A549 (cell line): ENCODE data around the gene TBL1X. TPM values are rescaled to one million over a fixed set of nuclear protein-coding genes. Genes with fewer than 3 reads are reported as not detected.

Experiments
- ATAC-seq, 2 experiments: fragments of 200-7000 bp in 1 of 2; fragments of >200 bp in 1 of 2; cut with Nextera tagmentation in 1 of 2; cut with Tn5 transposase in 1 of 2; 3 replicates each; pipeline versions ENCODE4 v1.8.0 to v1.9.1; 2018 to 2020; ENCODE audit warnings: mild to moderate bottlenecking in 1 of 2, moderate library complexity in 1 of 2
- CTCF ChIA-PET: fragments of 300-600 bp; sonication (Branson Sonifier 250); formaldehyde crosslinking; extraction: SDS; loops from one replicate; lab custom pipeline; 2021; ENCODE audit warnings: antibody characterized with exemption, inconsistent platforms; lab: Yijun Ruan, JAX
- POLR2A ChIA-PET: fragments of 350-600 bp; formaldehyde crosslinking; extraction: SDS; loops from one replicate; lab custom pipeline; 2021; ENCODE audit warnings: antibody characterized with exemption, inconsistent platforms; lab: Yijun Ruan, JAX
- DNase-seq, 2 experiments: peaks; one replicate each; pipeline versions ENCODE4 v3.0.0 to v3.0.0-alpha.2; 2011 to 2016; ENCODE audit warnings: low read depth in 1 of 2, low spot score in 1 of 2
- FAIRE-seq: peaks from 2 replicates; lab custom pipeline; 2011; peaks lifted over from hg19 to GRCh38; lab: Jason Lieb, UNC
- H3K27ac ChIP-seq, 2 experiments: fragments of >200 bp; sonication (Bioruptor Twin); formaldehyde crosslinking; 3 replicates each; pipeline ENCODE4 v1.5.1; 2016 to 2017
- H3K4me1 ChIP-seq: fragments of >200 bp; sonication (Bioruptor Twin); formaldehyde crosslinking; 3 replicates; pipeline ENCODE4 v1.6.1; 2016
- H3K4me2 ChIP-seq: fragments of >200 bp; sonication (Bioruptor Twin); formaldehyde crosslinking; 3 replicates; pipeline ENCODE4 v1.6.1; 2016
- H3K4me3 ChIP-seq: fragments of >200 bp; sonication (Bioruptor Twin); formaldehyde crosslinking; 3 replicates; pipeline ENCODE4 v1.5.1; 2016
- H3K9me3 ChIP-seq: fragments of >200 bp; sonication (Bioruptor Twin); formaldehyde crosslinking; 3 replicates; pipeline ENCODE4 v1.6.1; 2016
- CEBPB ChIP-seq, 2 experiments: fragments of >200 bp in 1 of 2; sonication (Bioruptor Twin) in 1 of 2; formaldehyde crosslinking in 1 of 2; IDR thresholded peaks; 2 replicates each; pipeline ENCODE4 v1.6.1; 2012 to 2016
- EHF ChIP-seq: fragments of 250-450 bp; sonication (Bioruptor Pico); IDR thresholded peaks from 2 replicates; pipeline ENCODE4 v1.5.0; 2020; ENCODE audit warnings: mild to moderate bottlenecking
- EP300 ChIP-seq, 2 experiments: fragments of >200 bp; sonication (Bioruptor Twin); formaldehyde crosslinking; IDR thresholded peaks; 2 replicates in 1 of 2; 3 replicates in 1 of 2; pipeline ENCODE4 v1.6.1; 2016 to 2017
- ESRRA ChIP-seq: fragments of 150-350 bp; IDR thresholded peaks from 2 replicates; pipeline ENCODE4 v1.6.1; 2014; ENCODE audit warnings: mild to moderate bottlenecking, low read length, borderline replicate concordance
- FOSL2 ChIP-seq, 2 experiments: fragments of 450-650 bp in 1 of 2; fragments of >200 bp in 1 of 2; sonication (Bioruptor Twin) in 1 of 2; formaldehyde crosslinking; IDR thresholded peaks; 2 replicates each; pipeline versions ENCODE4 v1.5.0 to v1.6.1; 2016 to 2020; ENCODE audit warnings: mild to moderate bottlenecking in 1 of 2, moderate library complexity in 1 of 2
- GATA3 ChIP-seq: IDR thresholded peaks from 2 replicates; pipeline ENCODE4 v1.6.1; 2012; ENCODE audit warnings: borderline replicate concordance
- HDAC2 ChIP-seq: fragments of 200-600 bp; sonication (generic); IDR thresholded peaks from 2 replicates; pipeline ENCODE4 v1.6.1; 2016
- HEYL ChIP-seq: fragments of 250-450 bp; sonication (Bioruptor Pico); IDR thresholded peaks from 2 replicates; pipeline ENCODE4 v1.8.0; 2021; ENCODE audit warnings: mild to moderate bottlenecking, moderate library complexity
- HOXB13 ChIP-seq: fragments of 250-450 bp; sonication (Bioruptor Pico); IDR thresholded peaks from 2 replicates; pipeline ENCODE4 v1.5.0; 2020; ENCODE audit warnings: low read depth, mild to moderate bottlenecking, moderate library complexity
- JUN ChIP-seq, 2 experiments: fragments of >200 bp; sonication (Bioruptor Twin); formaldehyde crosslinking; IDR thresholded peaks; 2 replicates in 1 of 2; 3 replicates in 1 of 2; pipeline ENCODE4 v1.6.1; 2016 to 2017
- JUNB ChIP-seq: fragments of >200 bp; sonication (Bioruptor Twin); formaldehyde crosslinking; IDR thresholded peaks from 2 replicates; pipeline ENCODE4 v1.6.1; 2016
- KDM1A ChIP-seq: fragments of 200-600 bp; sonication (generic); IDR thresholded peaks from 2 replicates; pipeline ENCODE4 v1.6.1; 2016; ENCODE audit warnings: low read depth, mild to moderate bottlenecking
- KDM5A ChIP-seq: fragments of 200-600 bp; sonication (generic); IDR thresholded peaks from 2 replicates; pipeline ENCODE4 v1.6.1; 2016; ENCODE audit warnings: antibody characterized with exemption, mild to moderate bottlenecking
- NPAS2 ChIP-seq: fragments of 250-450 bp; sonication (Bioruptor Pico); IDR thresholded peaks from 2 replicates; pipeline ENCODE4 v1.8.0; 2022; ENCODE audit warnings: mild to moderate bottlenecking, moderate library complexity, borderline replicate concordance
- NR3C1 ChIP-seq: fragments of >200 bp; sonication (Bioruptor Twin); formaldehyde crosslinking; IDR thresholded peaks from 3 replicates; pipeline ENCODE4 v1.6.1; 2017
- POLR2AphosphoS2 ChIP-seq: conservative IDR thresholded peaks from 2 replicates; pipeline ENCODE4 v1.6.1; 2012; ENCODE audit warnings: low read length, improper control_type of control experiment, inconsistent platforms
- RNF2 ChIP-seq: fragments of 200-600 bp; sonication (generic); IDR thresholded peaks from 2 replicates; pipeline ENCODE4 v1.6.1; 2016; ENCODE audit warnings: low read depth, mild to moderate bottlenecking, antibody characterized with exemption, moderate library complexity, borderline replicate concordance
- SMC3 ChIP-seq: fragments of >200 bp; sonication (Bioruptor Twin); formaldehyde crosslinking; IDR thresholded peaks from 3 replicates; pipeline ENCODE4 v1.6.1; 2018; ENCODE audit warnings: inconsistent platforms
- SREBF2 ChIP-seq: fragments of 450-650 bp; IDR thresholded peaks from 2 replicates; pipeline ENCODE4 v1.6.1; 2014; ENCODE audit warnings: mild to moderate bottlenecking, moderate library complexity
- TP53 ChIP-seq: fragments of 250-450 bp; sonication (Bioruptor Pico); IDR thresholded peaks from 2 replicates; pipeline ENCODE4 v1.5.0; 2021; ENCODE audit warnings: mild to moderate bottlenecking, moderate library complexity
- ZFP36 ChIP-seq: fragments of 450-650 bp; IDR thresholded peaks from 2 replicates; pipeline ENCODE4 v1.6.1; 2014; ENCODE audit warnings: borderline replicate concordance; ENCODE audit not compliant: partially characterized antibody
- ZNF302 ChIP-seq: fragments of 250-450 bp; sonication (Bioruptor Pico); IDR thresholded peaks from 2 replicates; pipeline ENCODE4 v1.9.0; 2021; ENCODE audit warnings: inconsistent platforms, mild to moderate bottlenecking, moderate library complexity
- ZSCAN20 ChIP-seq: fragments of 250-450 bp; sonication (Bioruptor Pico); IDR thresholded peaks from 2 replicates; pipeline ENCODE4 v1.8.0; 2022; ENCODE audit warnings: mild to moderate bottlenecking, moderate library complexity
- WGBS: methylation state at CpG from one replicate; pipeline ENCODE4 v1.1.6; 2017; ENCODE audit errors: missing lambda C conversion rate; 5-methylcytosine and 5-hydroxymethylcytosine counted together
- polyA plus RNA-seq, 4 experiments: library from polyadenylated mRNA; depleted of rRNA in 3 of 4; stranded (reverse); fragments of >200 nt; fragmentation: RNase III in 1 of 4; extraction: RNeasy Plus Mini Kit Qiagen cat#74134 plus additional on column Dnase treatment in 1 of 4; gene quantifications; 2 replicates in 3 of 4; 3 replicates in 1 of 4; pipeline ENCODE4 v1.2.3, GENCODE V29; 2011 to 2017
- TF ChIP-seq, protein P1 (sequence below): fragments of >200 bp; sonication (Bioruptor Twin); formaldehyde crosslinking; IDR thresholded peaks from 2 replicates; pipeline ENCODE4 v1.6.1; 2016
- TF ChIP-seq, protein P2 (sequence below): IDR thresholded peaks from 2 replicates; pipeline ENCODE4 v1.6.1; 2012; ENCODE audit warnings: low read depth, borderline replicate concordance
- TF ChIP-seq, protein P3 (sequence below): IDR thresholded peaks from 2 replicates; pipeline ENCODE4 v1.6.1; 2012
- TF ChIP-seq, protein P4 (sequence below): fragments of 250-450 bp; sonication (Bioruptor Pico); IDR thresholded peaks from 2 replicates; pipeline ENCODE4 v1.5.0; 2021; ENCODE audit warnings: mild to moderate bottlenecking, moderate library complexity, borderline replicate concordance
- TF ChIP-seq, protein P5 (sequence below): fragments of 250-450 bp; sonication (Bioruptor Pico); IDR thresholded peaks from 2 replicates; pipeline ENCODE4 v1.5.0; 2020; ENCODE audit warnings: low read depth, mild to moderate bottlenecking, moderate library complexity
- TF ChIP-seq, protein P6 (sequence below): fragments of >200 bp; sonication (Bioruptor Twin); formaldehyde crosslinking; IDR thresholded peaks from 3 replicates; pipeline ENCODE4 v1.5.1; 2016
- TF ChIP-seq, protein P7 (sequence below): IDR thresholded peaks from 2 replicates; pipeline ENCODE4 v1.6.1; 2012

The TBL1X gene
- polyA plus RNA-seq, 2 of the 4 experiments (the other 2 are of a cell fraction), result 14.6 to 18.0 TPM

DNA sequence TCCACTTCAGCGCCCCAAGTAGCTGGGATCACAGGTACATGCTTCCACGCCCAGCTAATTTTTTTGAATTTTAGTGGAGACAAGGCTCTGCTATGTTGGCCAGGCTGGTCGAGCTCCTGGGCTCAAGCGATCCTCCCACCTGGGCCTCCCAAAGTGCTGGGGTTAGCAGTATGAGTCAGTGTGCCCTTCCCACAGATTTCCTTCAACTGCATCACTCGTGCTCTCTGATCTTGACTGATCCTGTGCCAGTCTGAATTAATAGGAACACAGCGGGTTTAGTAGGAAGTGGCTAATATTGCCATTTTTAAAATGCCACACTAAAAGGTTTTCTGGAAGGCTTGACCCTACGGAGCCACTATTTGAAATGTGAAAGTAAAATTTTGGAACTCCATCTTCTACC is 317.1 kb downstream of the TBL1X start:
- no peak overlapping the region for H3K4me2 ChIP-seq
- H3K9me3 ChIP-seq, result peaks cover 5% of the 10 kb centered on the region; the same call in 1 of the 3 replicates
- POLR2A ChIA-PET, result no interaction called here
- DNase-seq (no peak), ATAC-seq (no peak), FAIRE-seq (no peak)
- H3K27ac ChIP-seq, result no peak overlapping the region
- no peak for TF ChIP-seq ESRRA
- no peak for TF ChIP-seq RNF2
- no peak for TF ChIP-seq NPAS2 (CRISPR knock-in tag)
- TF ChIP-seq KDM1A, result no peak
- TF ChIP-seq KDM5A, result no peak
- TF ChIP-seq, protein P1, sequence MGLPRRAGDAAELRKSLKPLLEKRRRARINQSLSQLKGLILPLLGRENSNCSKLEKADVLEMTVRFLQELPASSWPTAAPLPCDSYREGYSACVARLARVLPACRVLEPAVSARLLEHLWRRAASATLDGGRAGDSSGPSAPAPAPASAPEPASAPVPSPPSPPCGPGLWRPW, result no peak
- TF ChIP-seq, protein P2, sequence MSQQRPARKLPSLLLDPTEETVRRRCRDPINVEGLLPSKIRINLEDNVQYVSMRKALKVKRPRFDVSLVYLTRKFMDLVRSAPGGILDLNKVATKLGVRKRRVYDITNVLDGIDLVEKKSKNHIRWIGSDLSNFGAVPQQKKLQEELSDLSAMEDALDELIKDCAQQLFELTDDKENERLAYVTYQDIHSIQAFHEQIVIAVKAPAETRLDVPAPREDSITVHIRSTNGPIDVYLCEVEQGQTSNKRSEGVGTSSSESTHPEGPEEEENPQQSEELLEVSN, result no peak
- no peak for TF ChIP-seq HOXB13 (CRISPR knock-in tag)
- no peak for TF ChIP-seq ZFP36
- TF ChIP-seq SMC3, result no peak
- TF ChIP-seq HEYL, result no peak
- no peak for TF ChIP-seq JUN (IDR thresholded peaks at IDR 0.05)
- no peak for TF ChIP-seq FOSL2 (IDR thresholded peaks at IDR 0.05)
- no peak for TF ChIP-seq FOSL2 (CRISPR knock-in tag; IDR thresholded peaks at IDR 0.05)
- TF ChIP-seq, protein P3, sequence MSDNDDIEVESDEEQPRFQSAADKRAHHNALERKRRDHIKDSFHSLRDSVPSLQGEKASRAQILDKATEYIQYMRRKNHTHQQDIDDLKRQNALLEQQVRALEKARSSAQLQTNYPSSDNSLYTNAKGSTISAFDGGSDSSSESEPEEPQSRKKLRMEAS, result no peak
- TF ChIP-seq TP53 (CRISPR knock-in tag), result no peak
- H3K4me1 ChIP-seq, result no peaks in the 10 kb centered on the region
- CTCF ChIA-PET, result interaction anchor here (0.8 to 1.0 kb wide), 2 partner anchors 563 to 937 kb away, joined by 3 read pairs; no protein-coding TSS in a partner anchor
- H3K4me3 ChIP-seq, result no peak overlapping the region
- WGBS, result 45% methylated on average over 7 of the region's 7 CpGs

DNA sequence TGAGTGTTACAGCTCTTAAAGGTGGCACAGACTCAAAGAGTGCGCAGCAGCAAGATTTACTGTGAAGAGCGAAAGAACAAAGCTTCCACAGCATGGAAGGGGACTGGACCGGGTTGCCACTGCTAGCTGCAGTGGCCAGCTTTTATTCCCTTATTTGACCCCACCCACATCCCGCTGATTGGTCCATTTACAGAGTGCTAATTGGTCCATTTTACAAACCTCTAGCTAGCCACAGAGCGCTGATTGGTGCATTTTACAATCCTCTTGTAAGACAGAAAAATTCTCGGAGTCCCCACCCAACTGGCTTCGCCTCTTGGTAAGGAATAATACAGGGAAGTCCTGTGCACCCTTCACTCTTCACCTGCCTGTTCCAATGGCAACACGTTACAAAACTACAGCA is 319.5 kb downstream of the TBL1X start:
- CTCF ChIA-PET, result interaction anchor here (1.1 kb wide), 1 partner anchor 20 kb away, joined by 3 read pairs; no protein-coding TSS in a partner anchor
- Histone ChIP-seq H3K9me3 (peaks cover 5% of the 10 kb centered on the region; the same call in 1 of the 3 replicates), H3K27ac (no peak overlapping the region), H3K4me2 (no peak overlapping the region), H3K4me3 (no peak overlapping the region), H3K4me1 (peaks cover 8% of the 10 kb centered on the region)
- DNase-seq (no peak), ATAC-seq (no peak), FAIRE-seq (no peak)
- POLR2A ChIA-PET, result no interaction called here
- TF ChIP-seq ZSCAN20 (CRISPR knock-in tag), result no peak
- TF ChIP-seq, protein P4, sequence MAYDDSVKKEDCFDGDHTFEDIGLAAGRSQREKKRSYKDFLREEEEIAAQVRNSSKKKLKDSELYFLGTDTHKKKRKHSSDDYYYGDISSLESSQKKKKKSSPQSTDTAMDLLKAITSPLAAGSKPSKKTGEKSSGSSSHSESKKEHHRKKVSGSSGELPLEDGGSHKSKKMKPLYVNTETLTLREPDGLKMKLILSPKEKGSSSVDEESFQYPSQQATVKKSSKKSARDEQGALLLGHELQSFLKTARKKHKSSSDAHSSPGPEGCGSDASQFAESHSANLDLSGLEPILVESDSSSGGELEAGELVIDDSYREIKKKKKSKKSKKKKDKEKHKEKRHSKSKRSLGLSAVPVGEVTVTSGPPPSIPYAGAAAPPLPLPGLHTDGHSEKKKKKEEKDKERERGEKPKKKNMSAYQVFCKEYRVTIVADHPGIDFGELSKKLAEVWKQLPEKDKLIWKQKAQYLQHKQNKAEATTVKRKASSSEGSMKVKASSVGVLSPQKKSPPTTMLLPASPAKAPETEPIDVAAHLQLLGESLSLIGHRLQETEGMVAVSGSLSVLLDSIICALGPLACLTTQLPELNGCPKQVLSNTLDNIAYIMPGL (CRISPR knock-in tag), result no peak
- TF ChIP-seq HDAC2, result no peak
- no peak for TF ChIP-seq NR3C1
- TF ChIP-seq, protein P1, result no peak
- TF ChIP-seq GATA3, result no peak
- no peak for TF ChIP-seq EHF (CRISPR knock-in tag)
- TF ChIP-seq, protein P5, sequence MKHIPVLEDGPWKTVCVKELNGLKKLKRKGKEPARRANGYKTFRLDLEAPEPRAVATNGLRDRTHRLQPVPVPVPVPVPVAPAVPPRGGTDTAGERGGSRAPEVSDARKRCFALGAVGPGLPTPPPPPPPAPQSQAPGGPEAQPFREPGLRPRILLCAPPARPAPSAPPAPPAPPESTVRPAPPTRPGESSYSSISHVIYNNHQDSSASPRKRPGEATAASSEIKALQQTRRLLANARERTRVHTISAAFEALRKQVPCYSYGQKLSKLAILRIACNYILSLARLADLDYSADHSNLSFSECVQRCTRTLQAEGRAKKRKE (CRISPR knock-in tag), result no peak
- TF ChIP-seq HOXB13 (CRISPR knock-in tag), result no peak
- TF ChIP-seq JUNB, result no peak
- TF ChIP-seq, protein P6, sequence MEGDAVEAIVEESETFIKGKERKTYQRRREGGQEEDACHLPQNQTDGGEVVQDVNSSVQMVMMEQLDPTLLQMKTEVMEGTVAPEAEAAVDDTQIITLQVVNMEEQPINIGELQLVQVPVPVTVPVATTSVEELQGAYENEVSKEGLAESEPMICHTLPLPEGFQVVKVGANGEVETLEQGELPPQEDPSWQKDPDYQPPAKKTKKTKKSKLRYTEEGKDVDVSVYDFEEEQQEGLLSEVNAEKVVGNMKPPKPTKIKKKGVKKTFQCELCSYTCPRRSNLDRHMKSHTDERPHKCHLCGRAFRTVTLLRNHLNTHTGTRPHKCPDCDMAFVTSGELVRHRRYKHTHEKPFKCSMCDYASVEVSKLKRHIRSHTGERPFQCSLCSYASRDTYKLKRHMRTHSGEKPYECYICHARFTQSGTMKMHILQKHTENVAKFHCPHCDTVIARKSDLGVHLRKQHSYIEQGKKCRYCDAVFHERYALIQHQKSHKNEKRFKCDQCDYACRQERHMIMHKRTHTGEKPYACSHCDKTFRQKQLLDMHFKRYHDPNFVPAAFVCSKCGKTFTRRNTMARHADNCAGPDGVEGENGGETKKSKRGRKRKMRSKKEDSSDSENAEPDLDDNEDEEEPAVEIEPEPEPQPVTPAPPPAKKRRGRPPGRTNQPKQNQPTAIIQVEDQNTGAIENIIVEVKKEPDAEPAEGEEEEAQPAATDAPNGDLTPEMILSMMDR, result no peak
- no peak for TF ChIP-seq ZNF302 (CRISPR knock-in tag)
- TF ChIP-seq EP300 (IDR thresholded peaks at IDR 0.05), result no peak
- TF ChIP-seq CEBPB (IDR thresholded peaks at IDR 0.05), result no peak
- TF ChIP-seq, protein P7, sequence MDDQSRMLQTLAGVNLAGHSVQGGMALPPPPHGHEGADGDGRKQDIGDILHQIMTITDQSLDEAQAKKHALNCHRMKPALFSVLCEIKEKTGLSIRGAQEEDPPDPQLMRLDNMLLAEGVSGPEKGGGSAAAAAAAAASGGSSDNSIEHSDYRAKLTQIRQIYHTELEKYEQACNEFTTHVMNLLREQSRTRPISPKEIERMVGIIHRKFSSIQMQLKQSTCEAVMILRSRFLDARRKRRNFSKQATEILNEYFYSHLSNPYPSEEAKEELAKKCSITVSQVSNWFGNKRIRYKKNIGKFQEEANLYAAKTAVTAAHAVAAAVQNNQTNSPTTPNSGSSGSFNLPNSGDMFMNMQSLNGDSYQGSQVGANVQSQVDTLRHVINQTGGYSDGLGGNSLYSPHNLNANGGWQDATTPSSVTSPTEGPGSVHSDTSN, result no peak
- TF ChIP-seq RNF2, result no peak
- no peak for TF ChIP-seq POLR2AphosphoS2
- no peak for TF ChIP-seq KDM1A
- no peak for TF ChIP-seq SREBF2
- 83% methylated on average over 8 of the region's 8 CpGs for WGBS
